ENCODE data around the gene ELOVL5. TPM values are rescaled to one million over a fixed set of nuclear protein-coding genes. Genes with fewer than 3 reads are reported as not detected.

ELOVL5 gene
- polyA plus RNA-seq, 1 donor from 2014 or later, result 31.2 TPM

GRCh38 chr6:53333439-53334408, 15.0 kb downstream of the ELOVL5 start:
- Histone ChIP-seq H3K36me3 (ENCODE audit: insufficient read depth, low read length) (no peaks in the 10 kb centered on the region), H3K9ac (ENCODE audit: low read length) (no peak overlapping the region), H3K9me2 (ENCODE audit: insufficient read depth, low read length) (no peaks in the 10 kb centered on the region), H3K27ac (ENCODE audit: low read length) (no peak overlapping the region), H2AFZ (ENCODE audit: low read depth, low read length) (no peak overlapping the region), H3K4me2 (ENCODE audit: low read length) (no peak overlapping the region), H3F3A (ENCODE audit: insufficient read depth, low read length, poor library complexity, severe bottlenecking) (no peaks in the 10 kb centered on the region), H3K27me3 (ENCODE audit: insufficient read depth, low read depth, low read length) (no peaks in the 10 kb centered on the region), H3K79me2 (replicated peaks; ENCODE audit: insufficient read depth, low read length) (peaks cover 70% of the 10 kb centered on the region), H3K9me3 (ENCODE audit: low read length) (no peaks in the 10 kb centered on the region), H3K4me3 (ENCODE audit: low read length) (no peak overlapping the region), H4K20me1 (ENCODE audit: insufficient read depth) (no peaks in the 10 kb centered on the region)
- TF ChIP-seq CTCF (IDR thresholded peaks at IDR 0.05; ENCODE audit: poor library complexity, severe bottlenecking) (no peak), MXI1 (conservative IDR thresholded peaks at IDR 0.05; ENCODE audit: poor library complexity, severe bottlenecking) (no peak), POLR2AphosphoS5 (IDR thresholded peaks at IDR 0.05) (no peak), EP300 (conservative IDR thresholded peaks at IDR 0.05; ENCODE audit: poor library complexity, severe bottlenecking) (no peak), TAF1 (IDR thresholded peaks at IDR 0.05; ENCODE audit: low read depth) (no peak), RAD21 (conservative IDR thresholded peaks at IDR 0.05) (no peak), EZH2 (IDR thresholded peaks at IDR 0.05; ENCODE audit: borderline replicate concordance, insufficient read depth, low read length, poor library complexity, severe bottlenecking) (no peak), SMC3 (conservative IDR thresholded peaks at IDR 0.05; ENCODE audit: poor library complexity) (no peak)
- TF ChIP-seq, protein P1, sequence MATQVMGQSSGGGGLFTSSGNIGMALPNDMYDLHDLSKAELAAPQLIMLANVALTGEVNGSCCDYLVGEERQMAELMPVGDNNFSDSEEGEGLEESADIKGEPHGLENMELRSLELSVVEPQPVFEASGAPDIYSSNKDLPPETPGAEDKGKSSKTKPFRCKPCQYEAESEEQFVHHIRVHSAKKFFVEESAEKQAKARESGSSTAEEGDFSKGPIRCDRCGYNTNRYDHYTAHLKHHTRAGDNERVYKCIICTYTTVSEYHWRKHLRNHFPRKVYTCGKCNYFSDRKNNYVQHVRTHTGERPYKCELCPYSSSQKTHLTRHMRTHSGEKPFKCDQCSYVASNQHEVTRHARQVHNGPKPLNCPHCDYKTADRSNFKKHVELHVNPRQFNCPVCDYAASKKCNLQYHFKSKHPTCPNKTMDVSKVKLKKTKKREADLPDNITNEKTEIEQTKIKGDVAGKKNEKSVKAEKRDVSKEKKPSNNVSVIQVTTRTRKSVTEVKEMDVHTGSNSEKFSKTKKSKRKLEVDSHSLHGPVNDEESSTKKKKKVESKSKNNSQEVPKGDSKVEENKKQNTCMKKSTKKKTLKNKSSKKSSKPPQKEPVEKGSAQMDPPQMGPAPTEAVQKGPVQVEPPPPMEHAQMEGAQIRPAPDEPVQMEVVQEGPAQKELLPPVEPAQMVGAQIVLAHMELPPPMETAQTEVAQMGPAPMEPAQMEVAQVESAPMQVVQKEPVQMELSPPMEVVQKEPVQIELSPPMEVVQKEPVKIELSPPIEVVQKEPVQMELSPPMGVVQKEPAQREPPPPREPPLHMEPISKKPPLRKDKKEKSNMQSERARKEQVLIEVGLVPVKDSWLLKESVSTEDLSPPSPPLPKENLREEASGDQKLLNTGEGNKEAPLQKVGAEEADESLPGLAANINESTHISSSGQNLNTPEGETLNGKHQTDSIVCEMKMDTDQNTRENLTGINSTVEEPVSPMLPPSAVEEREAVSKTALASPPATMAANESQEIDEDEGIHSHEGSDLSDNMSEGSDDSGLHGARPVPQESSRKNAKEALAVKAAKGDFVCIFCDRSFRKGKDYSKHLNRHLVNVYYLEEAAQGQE (IDR thresholded peaks at IDR 0.05; ENCODE audit: borderline replicate concordance), result no peak

DNA sequence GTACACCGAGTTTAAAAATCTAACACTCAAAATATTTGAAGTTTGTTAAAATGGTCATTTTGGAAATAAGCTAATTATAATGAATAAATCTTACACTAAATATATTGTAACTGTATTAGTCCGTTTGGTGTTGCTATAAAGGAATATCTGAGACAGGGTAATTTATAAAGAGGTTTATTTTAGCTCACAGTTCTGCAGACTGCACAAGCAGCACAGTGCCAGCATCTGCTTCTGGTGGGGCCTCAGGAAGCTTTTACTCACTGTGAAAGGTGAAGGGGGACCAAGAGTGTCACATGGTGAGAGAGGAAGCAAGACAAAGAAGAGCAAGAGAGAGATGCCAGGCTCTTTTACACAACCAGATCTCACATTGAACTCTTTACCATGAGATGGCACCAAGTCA, 17.1 kb downstream of the ELOVL5 start:
- H3K9me2 ChIP-seq (ENCODE audit: insufficient read depth, low read length), result no peaks in the 10 kb centered on the region
- no peaks in the 10 kb centered on the region for H3K36me3 ChIP-seq (ENCODE audit: insufficient read depth, low read length)
- H3K4me2 ChIP-seq (ENCODE audit: low read length), result no peak overlapping the region
- H2AFZ ChIP-seq (ENCODE audit: low read depth, low read length), result no peak overlapping the region
- H3K27me3 ChIP-seq (ENCODE audit: insufficient read depth, low read depth, low read length), result no peaks in the 10 kb centered on the region
- H3K9me3 ChIP-seq (ENCODE audit: low read length), result no peaks in the 10 kb centered on the region
- no peaks in the 10 kb centered on the region for H3F3A ChIP-seq (ENCODE audit: insufficient read depth, low read length, poor library complexity, severe bottlenecking)
- peaks cover 65% of the 10 kb centered on the region for H3K79me2 ChIP-seq (replicated peaks; ENCODE audit: insufficient read depth, low read length)
- H4K20me1 ChIP-seq (ENCODE audit: insufficient read depth), result no peaks in the 10 kb centered on the region
- TF ChIP-seq MXI1 (conservative IDR thresholded peaks at IDR 0.05; ENCODE audit: poor library complexity, severe bottlenecking) (no peak), CTCF (IDR thresholded peaks at IDR 0.05; ENCODE audit: poor library complexity, severe bottlenecking) (no peak), POLR2AphosphoS5 (IDR thresholded peaks at IDR 0.05) (no peak), RAD21 (conservative IDR thresholded peaks at IDR 0.05) (no peak), TAF1 (IDR thresholded peaks at IDR 0.05; ENCODE audit: low read depth) (no peak), EZH2 (IDR thresholded peaks at IDR 0.05; ENCODE audit: borderline replicate concordance, insufficient read depth, low read length, poor library complexity, severe bottlenecking) (no peak)
- H3K4me3 ChIP-seq (ENCODE audit: low read length), result no peak overlapping the region
- no peak overlapping the region for H3K27ac ChIP-seq (ENCODE audit: low read length)
- H3K9ac ChIP-seq (ENCODE audit: low read length), result no peak overlapping the region

Measured in neural cell (in vitro differentiated cells).